OCI-LY3 (cell line): ENCODE data around the gene SNX27.

ENCODE experiments used
- EZH2phosphoT487 ChIP-seq: fragments of 200-600 bp; shearing (Covaris generic); IDR thresholded peaks from 2 replicates; pipeline ENCODE4 v1.6.1; 2018; ENCODE audit warnings: antibody characterized with exemption, mixed run types, low read depth
- TF ChIP-seq, protein P1 (sequence below): fragments of 200-600, 300-600 bp; sonication (generic); IDR thresholded peaks from 2 replicates; pipeline ENCODE4 v1.5.1; 2014; ENCODE audit warnings: antibody characterized with exemption, low read length, low read depth

DNA sequence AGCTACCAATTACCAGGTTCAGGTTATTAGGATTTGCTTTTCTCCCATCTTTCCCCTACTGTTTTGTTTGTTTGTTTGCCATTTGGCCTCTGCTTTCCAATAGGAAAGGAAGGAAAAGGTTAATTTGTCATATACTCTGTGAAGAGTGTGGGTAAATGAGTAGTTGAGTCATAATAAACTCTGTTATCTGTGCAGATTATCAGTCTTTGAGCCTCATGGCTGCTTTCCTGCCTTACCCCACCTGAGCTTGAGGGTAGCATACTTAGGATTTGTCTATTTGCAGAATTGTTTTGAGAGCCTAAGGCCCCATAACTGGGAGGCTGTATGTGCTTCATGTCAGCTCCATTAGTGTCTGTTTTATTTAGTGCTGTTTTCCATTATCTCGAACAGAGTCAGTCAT is 32.9 kb upstream of the SNX27 start:
- TF ChIP-seq, protein P1, sequence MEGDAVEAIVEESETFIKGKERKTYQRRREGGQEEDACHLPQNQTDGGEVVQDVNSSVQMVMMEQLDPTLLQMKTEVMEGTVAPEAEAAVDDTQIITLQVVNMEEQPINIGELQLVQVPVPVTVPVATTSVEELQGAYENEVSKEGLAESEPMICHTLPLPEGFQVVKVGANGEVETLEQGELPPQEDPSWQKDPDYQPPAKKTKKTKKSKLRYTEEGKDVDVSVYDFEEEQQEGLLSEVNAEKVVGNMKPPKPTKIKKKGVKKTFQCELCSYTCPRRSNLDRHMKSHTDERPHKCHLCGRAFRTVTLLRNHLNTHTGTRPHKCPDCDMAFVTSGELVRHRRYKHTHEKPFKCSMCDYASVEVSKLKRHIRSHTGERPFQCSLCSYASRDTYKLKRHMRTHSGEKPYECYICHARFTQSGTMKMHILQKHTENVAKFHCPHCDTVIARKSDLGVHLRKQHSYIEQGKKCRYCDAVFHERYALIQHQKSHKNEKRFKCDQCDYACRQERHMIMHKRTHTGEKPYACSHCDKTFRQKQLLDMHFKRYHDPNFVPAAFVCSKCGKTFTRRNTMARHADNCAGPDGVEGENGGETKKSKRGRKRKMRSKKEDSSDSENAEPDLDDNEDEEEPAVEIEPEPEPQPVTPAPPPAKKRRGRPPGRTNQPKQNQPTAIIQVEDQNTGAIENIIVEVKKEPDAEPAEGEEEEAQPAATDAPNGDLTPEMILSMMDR: no peak
- no peak for TF ChIP-seq EZH2phosphoT487
